GM10248 (cell line): ENCODE results near the gene LRFN4.
A peak's percentile ranks its signal among the peaks of the same experiment; 100 is the strongest.

Experiments
- CTCF ChIA-PET: fragments of 300-600 bp; sonication (Branson Sonifier 250); formaldehyde crosslinking; extraction: SDS; loops from one replicate; lab custom pipeline; 2021; ENCODE audit warnings: antibody characterized with exemption; lab: Yijun Ruan, JAX
- POLR2A ChIA-PET: fragments of 350-650 bp; sonication (Branson Sonifier 250); formaldehyde crosslinking; extraction: SDS; loops from one replicate; lab custom pipeline; 2020; ENCODE audit warnings: antibody characterized with exemption; lab: Yijun Ruan, JAX
- DNase-seq: peaks from one replicate; pipeline ENCODE4 v3.0.0; 2012; ENCODE audit errors: extremely low spot score
- CTCF ChIP-seq: IDR thresholded peaks from 2 replicates; pipeline ENCODE4 v1.5.1; 2012; ENCODE audit warnings: mild to moderate bottlenecking, low read depth; ENCODE audit errors: extremely low read depth, missing control alignments, control extremely low read depth

The LRFN4 gene

GRCh38 chr11:66855574-66856495 lies 1.0 kb upstream of the LRFN4 start:
- peak; percentile 99 for DNase-seq
- no peak for TF ChIP-seq CTCF
- ChIA-PET CTCF (interaction anchor here (1.2 to 2.1 kb wide), 3 partner anchors 11 to 26 kb away, joined by 3 to 8 read pairs (median 3); no protein-coding TSS in a partner anchor), POLR2A (interaction anchor here (0.6 to 1.6 kb wide), 6 partner anchors 10 to 545 kb away, joined by 3 to 7 read pairs (median 3); partner anchors contain the start of gene RCE1)

- CTCF ChIA-PET: no interaction called here
- POLR2A ChIA-PET: no interaction called here
- TF ChIP-seq CTCF: no peak
- DNase-seq: no peak
Measured at GRCh38 chr11:66857234-66857926, 516 bp downstream of the LRFN4 start.

GRCh38 chr11:66857927-66858185 lies 992 bp downstream of the LRFN4 start:
- TF ChIP-seq CTCF: no peak
- ChIA-PET CTCF (interaction anchor here (0.8 kb wide), 1 partner anchor 12 kb away, joined by 3 read pairs; no protein-coding TSS in a partner anchor), POLR2A (no interaction called here)
- DNase-seq: no peak

- no peak for TF ChIP-seq CTCF
- CTCF ChIA-PET: interaction anchor here (0.8 kb wide), 1 partner anchor 12 kb away, joined by 3 read pairs; no protein-coding TSS in a partner anchor
- DNase-seq: no peak
- POLR2A ChIA-PET: no interaction called here
Measured at GRCh38 chr11:66858186-66858938, 1.5 kb downstream of the LRFN4 start.

GRCh38 chr11:66858939-66859685 lies 2.2 kb downstream of the LRFN4 start:
- TF ChIP-seq CTCF: no peak
- POLR2A ChIA-PET: no interaction called here
- CTCF ChIA-PET: interaction anchor here (1.4 kb wide), 1 partner anchor 164 kb away, joined by 3 read pairs; no protein-coding TSS in a partner anchor
- no peak for DNase-seq
